Tibial nerve (tissue), 4 donors: ENCODE measurements around the gene LILRB2.

Experiments used
- CTCF ChIP-seq, 5 experiments: fragments of 200-600 bp in 3 of 5; fragments of 450-650 bp in 2 of 5; sonication (generic) in 3 of 5; IDR thresholded peaks; one replicate each; pipeline ENCODE4 v1.5.1; 2016 to 2019; ENCODE audit warnings: antibody characterized with exemption in 5 of 5, mild to moderate bottlenecking in 3 of 5, moderate library complexity in 2 of 5
- EP300 ChIP-seq, 2 donors: sonication (generic); formaldehyde crosslinking; IDR thresholded peaks; one replicate each; pipeline ENCODE4 v1.6.1; 2017; ENCODE audit warnings: antibody characterized with exemption in 2 of 2, mild to moderate bottlenecking in 1 of 2
- POLR2A ChIP-seq, 2 donors: fragments of 450-650 bp; IDR thresholded peaks; one replicate each; pipeline ENCODE4 v1.6.1; 2017; ENCODE audit warnings: antibody characterized with exemption in 2 of 2, mild to moderate bottlenecking in 2 of 2, moderate library complexity in 2 of 2

DNA sequence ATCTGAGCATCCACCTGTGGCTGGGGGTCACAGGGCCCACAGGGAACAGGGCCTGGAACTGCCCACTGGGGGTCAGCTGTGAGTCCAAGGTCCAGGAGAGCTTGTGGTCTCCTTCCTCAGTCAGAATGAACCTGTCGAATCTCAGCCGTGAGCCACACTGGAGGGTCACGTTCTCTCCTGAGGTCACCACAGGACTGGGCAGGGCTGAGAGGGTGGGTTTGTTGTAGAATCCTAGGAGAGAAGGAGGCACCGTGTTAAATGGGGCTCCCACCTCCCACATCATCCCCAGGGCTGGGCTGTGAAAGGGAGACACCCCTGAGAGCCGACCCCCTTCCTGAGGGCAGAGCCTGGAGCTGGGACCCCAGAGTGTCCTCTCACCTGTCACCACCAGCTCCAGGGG lies 30.6 kb upstream of the LILRB2 start:
- TF ChIP-seq CTCF (IDR thresholded peaks at IDR 0.05) = no peak
- no peak for TF ChIP-seq EP300 (IDR thresholded peaks at IDR 0.05)
- no peak for TF ChIP-seq POLR2A (IDR thresholded peaks at IDR 0.05)
